Gastrocnemius medialis (tissue), 4 donors: ENCODE results near the gene SLC11A2.

Experiments
- CTCF ChIP-seq, 5 experiments: fragments of 450-650 bp in 3 of 5; fragments of 200-600 bp in 2 of 5; sonication (generic) in 2 of 5; IDR thresholded peaks in 4 of 5; conservative IDR thresholded peaks in 1 of 5; 1 replicate in 4 of 5; 2 replicates in 1 of 5; pipeline ENCODE4 v1.5.1; 2016 to 2019; ENCODE audit warnings: antibody characterized with exemption in 5 of 5, mild to moderate bottlenecking in 3 of 5, moderate library complexity in 3 of 5
- POLR2A ChIP-seq, 2 donors: fragments of 450-650 bp; IDR thresholded peaks; one replicate each; pipeline ENCODE4 v1.6.1; 2017; ENCODE audit warnings: antibody characterized with exemption in 2 of 2, mild to moderate bottlenecking in 2 of 2, moderate library complexity in 2 of 2

GRCh38 chr12:50937653-50938052 is 88.5 kb downstream of the SLC11A2 start:
- TF ChIP-seq CTCF (IDR thresholded peaks at IDR 0.05 in 4 of 5, conservative IDR thresholded peaks at IDR 0.05 in 1 of 5) (no peak), POLR2A (IDR thresholded peaks at IDR 0.05) (no peak)
